GM12892 (cell line): ENCODE results near the gene FAXC.

Experiments used
- POLR2A ChIP-seq: IDR thresholded peaks from 2 replicates; pipeline ENCODE4 v1.6.1; 2011; ENCODE audit warnings: low read depth, low read length, control low read depth
- POLR2AphosphoS5 ChIP-seq: IDR thresholded peaks from 2 replicates; pipeline ENCODE4 v1.6.1; 2011; ENCODE audit warnings: low read depth, low read length, control low read depth

DNA sequence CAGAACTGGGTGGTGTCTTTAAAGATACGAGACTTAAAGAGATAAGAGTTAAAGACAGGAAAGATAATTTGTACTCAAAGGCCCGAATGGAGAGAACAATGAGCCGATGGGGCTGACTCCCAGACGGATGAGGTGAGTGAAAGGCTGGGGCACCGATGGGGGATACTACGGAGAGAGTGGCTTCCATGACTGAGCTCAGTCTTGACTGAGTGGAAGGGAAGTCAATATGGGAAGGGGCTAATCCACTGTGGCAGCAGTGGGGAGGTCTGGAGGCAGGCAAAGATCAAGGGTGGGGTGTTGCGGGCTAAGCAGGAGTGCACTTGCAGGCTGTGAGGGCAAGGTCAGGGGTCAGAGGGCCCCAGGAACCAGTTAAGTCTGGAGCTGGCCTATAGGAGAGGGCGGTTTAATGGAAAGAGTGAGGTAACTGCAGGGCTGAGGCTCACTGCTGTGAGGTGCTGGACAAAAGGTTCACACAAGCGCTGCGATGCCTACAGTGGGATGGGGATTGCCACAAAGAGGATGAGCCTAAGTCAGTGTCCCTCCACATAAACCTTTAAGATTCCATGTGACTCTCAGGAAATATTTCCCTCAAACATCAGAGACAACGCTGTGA, 42.1 kb downstream of the FAXC start:
- TF ChIP-seq POLR2A (no peak), POLR2AphosphoS5 (no peak)
